ENCODE measurements around the gene DGKI.

DGKI gene

GRCh38 chr7:137636376-137636775 is 210.4 kb downstream of the DGKI start:
- no peaks in the 10 kb centered on the region for H3K4me1 ChIP-seq (ENCODE audit: control insufficient read depth in 1 of 2, insufficient read depth in 1 of 2, low read depth in 1 of 2, low read length in 1 of 2)
- H3K36me3 ChIP-seq, result no peaks in the 10 kb centered on the region
- no peak overlapping the region for H3K4me3 ChIP-seq (ENCODE audit: low read depth in 1 of 2, low read length in 1 of 2)
- no peaks in the 10 kb centered on the region for H3K9me3 ChIP-seq
- TF ChIP-seq, protein P1, sequence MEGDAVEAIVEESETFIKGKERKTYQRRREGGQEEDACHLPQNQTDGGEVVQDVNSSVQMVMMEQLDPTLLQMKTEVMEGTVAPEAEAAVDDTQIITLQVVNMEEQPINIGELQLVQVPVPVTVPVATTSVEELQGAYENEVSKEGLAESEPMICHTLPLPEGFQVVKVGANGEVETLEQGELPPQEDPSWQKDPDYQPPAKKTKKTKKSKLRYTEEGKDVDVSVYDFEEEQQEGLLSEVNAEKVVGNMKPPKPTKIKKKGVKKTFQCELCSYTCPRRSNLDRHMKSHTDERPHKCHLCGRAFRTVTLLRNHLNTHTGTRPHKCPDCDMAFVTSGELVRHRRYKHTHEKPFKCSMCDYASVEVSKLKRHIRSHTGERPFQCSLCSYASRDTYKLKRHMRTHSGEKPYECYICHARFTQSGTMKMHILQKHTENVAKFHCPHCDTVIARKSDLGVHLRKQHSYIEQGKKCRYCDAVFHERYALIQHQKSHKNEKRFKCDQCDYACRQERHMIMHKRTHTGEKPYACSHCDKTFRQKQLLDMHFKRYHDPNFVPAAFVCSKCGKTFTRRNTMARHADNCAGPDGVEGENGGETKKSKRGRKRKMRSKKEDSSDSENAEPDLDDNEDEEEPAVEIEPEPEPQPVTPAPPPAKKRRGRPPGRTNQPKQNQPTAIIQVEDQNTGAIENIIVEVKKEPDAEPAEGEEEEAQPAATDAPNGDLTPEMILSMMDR (IDR thresholded peaks at IDR 0.05), result no peak
- peaks cover 8% of the 10 kb centered on the region for H3K27me3 ChIP-seq
- H3K27ac ChIP-seq, result no peak overlapping the region

DNA sequence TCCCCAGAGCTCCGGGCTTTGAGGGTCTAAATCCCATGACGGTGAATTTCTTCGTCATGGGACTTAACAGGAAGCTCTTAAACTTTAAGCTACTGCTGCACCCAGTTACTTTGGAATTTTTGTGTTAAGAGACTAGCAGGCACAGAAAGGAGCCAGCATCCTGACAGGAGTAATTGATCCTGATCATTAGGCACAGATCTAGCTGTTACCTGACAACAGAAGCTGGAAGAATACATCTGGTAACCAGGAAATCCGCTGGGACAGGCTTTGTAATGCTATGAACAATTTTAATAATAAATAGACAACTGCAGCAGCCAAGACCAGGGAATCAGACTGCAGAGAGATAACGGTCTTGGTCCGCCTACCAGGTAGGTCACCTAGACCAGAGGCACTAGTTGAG is 210.9 kb downstream of the DGKI start:
- Histone ChIP-seq H3K9me3 (no peaks in the 10 kb centered on the region), H3K36me3 (no peaks in the 10 kb centered on the region), H3K4me3 (ENCODE audit: low read depth in 1 of 2, low read length in 1 of 2) (no peak overlapping the region), H3K27ac (no peak overlapping the region), H3K4me1 (ENCODE audit: control insufficient read depth in 1 of 2, insufficient read depth in 1 of 2, low read depth in 1 of 2, low read length in 1 of 2) (no peaks in the 10 kb centered on the region), H3K27me3 (peaks cover 13% of the 10 kb centered on the region)
- TF ChIP-seq, protein P1 (IDR thresholded peaks at IDR 0.05), result no peak

GRCh38 chr7:137635132-137635531 is 211.6 kb downstream of the DGKI start:
- H3K4me3 ChIP-seq (ENCODE audit: low read depth in 1 of 2, low read length in 1 of 2), result no peak overlapping the region
- no peaks in the 10 kb centered on the region for H3K9me3 ChIP-seq
- H3K27me3 ChIP-seq, result peaks cover 20% of the 10 kb centered on the region
- no peaks in the 10 kb centered on the region for H3K4me1 ChIP-seq (ENCODE audit: control insufficient read depth in 1 of 2, insufficient read depth in 1 of 2, low read depth in 1 of 2, low read length in 1 of 2)
- TF ChIP-seq, protein P1 (IDR thresholded peaks at IDR 0.05), result no peak
- H3K36me3 ChIP-seq, result no peaks in the 10 kb centered on the region
- no peak overlapping the region for H3K27ac ChIP-seq

DNA sequence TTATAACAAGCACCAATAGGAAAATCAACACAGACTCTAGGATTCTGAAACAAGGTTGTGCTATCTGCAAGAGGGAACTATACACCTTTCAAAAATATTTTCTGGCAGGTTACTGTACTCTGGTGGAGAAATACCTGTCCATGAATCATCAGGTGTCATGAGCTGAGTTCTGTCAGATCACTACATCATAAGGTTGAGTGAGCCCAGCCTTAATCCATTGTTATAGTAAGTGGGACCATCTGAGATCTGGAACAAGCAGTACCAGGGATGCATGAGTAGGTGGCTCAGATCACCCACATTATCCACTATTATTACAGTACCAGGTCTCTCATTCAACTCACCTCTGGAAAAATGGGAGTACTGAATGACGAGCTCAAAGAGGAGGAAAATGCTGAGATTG is 212.4 kb downstream of the DGKI start:
- Histone ChIP-seq H3K9me3 (no peaks in the 10 kb centered on the region), H3K27me3 (peaks cover 28% of the 10 kb centered on the region), H3K4me1 (ENCODE audit: control insufficient read depth in 1 of 2, insufficient read depth in 1 of 2, low read depth in 1 of 2, low read length in 1 of 2) (no peaks in the 10 kb centered on the region), H3K36me3 (no peaks in the 10 kb centered on the region), H3K4me3 (ENCODE audit: low read depth in 1 of 2, low read length in 1 of 2) (no peak overlapping the region), H3K27ac (no peak overlapping the region)
- TF ChIP-seq, protein P1 (IDR thresholded peaks at IDR 0.05), result no peak

GRCh38 chr7:137633133-137633532 is 213.6 kb downstream of the DGKI start:
- TF ChIP-seq, protein P1 (IDR thresholded peaks at IDR 0.05), result no peak
- no peak overlapping the region for H3K4me3 ChIP-seq (ENCODE audit: low read depth in 1 of 2, low read length in 1 of 2)
- peaks cover 38% of the 10 kb centered on the region for H3K27me3 ChIP-seq
- H3K36me3 ChIP-seq, result no peaks in the 10 kb centered on the region
- H3K4me1 ChIP-seq (ENCODE audit: control insufficient read depth in 1 of 2, insufficient read depth in 1 of 2, low read depth in 1 of 2, low read length in 1 of 2), result no peaks in the 10 kb centered on the region
- H3K27ac ChIP-seq, result no peak overlapping the region
- H3K9me3 ChIP-seq, result no peaks in the 10 kb centered on the region

- Histone ChIP-seq H3K9me3 (no peaks in the 10 kb centered on the region), H3K27ac (no peak overlapping the region), H3K4me3 (ENCODE audit: low read depth in 1 of 2, low read length in 1 of 2) (no peak overlapping the region), H3K4me1 (ENCODE audit: control insufficient read depth in 1 of 2, insufficient read depth in 1 of 2, low read depth in 1 of 2, low read length in 1 of 2) (no peaks in the 10 kb centered on the region), H3K27me3 (peaks cover 55% of the 10 kb centered on the region), H3K36me3 (no peaks in the 10 kb centered on the region)
- TF ChIP-seq, protein P1 (IDR thresholded peaks at IDR 0.05), result no peak
These were observed 218.6 kb downstream of the DGKI start for GRCh38 chr7:137628216-137628615.
